ENCODE measurements around the gene SYT12.
A peak's percentile ranks its signal among the peaks of the same experiment; 100 is the strongest.
"Not testable (repeated sequence)": the region's sequence is repeated elsewhere in the genome, so short reads cannot be mapped to it uniquely, and the experiment has no call there.

SYT12 gene

GRCh38 chr11:66992041-66992440 lies 30.9 kb upstream of the SYT12 start:
- FAIRE-seq = no peak
- no peak for DNase-seq (ENCODE audit: extremely low spot score, insufficient read length, low read depth)

- no peak for DNase-seq (ENCODE audit: extremely low spot score, insufficient read length, low read depth)
- no peak for FAIRE-seq
These were observed 26.2 kb upstream of the SYT12 start for GRCh38 chr11:66996609-66997273.

- DNase-seq (ENCODE audit: extremely low spot score, insufficient read length, low read depth) = no peak
- no peak for FAIRE-seq
These were observed 23.4 kb upstream of the SYT12 start for GRCh38 chr11:66999555-66999954.

- FAIRE-seq (no peak), DNase-seq (ENCODE audit: extremely low spot score, insufficient read length, low read depth) (no peak)
These were observed 21.6 kb upstream of the SYT12 start for GRCh38 chr11:67001332-67001731.

DNA sequence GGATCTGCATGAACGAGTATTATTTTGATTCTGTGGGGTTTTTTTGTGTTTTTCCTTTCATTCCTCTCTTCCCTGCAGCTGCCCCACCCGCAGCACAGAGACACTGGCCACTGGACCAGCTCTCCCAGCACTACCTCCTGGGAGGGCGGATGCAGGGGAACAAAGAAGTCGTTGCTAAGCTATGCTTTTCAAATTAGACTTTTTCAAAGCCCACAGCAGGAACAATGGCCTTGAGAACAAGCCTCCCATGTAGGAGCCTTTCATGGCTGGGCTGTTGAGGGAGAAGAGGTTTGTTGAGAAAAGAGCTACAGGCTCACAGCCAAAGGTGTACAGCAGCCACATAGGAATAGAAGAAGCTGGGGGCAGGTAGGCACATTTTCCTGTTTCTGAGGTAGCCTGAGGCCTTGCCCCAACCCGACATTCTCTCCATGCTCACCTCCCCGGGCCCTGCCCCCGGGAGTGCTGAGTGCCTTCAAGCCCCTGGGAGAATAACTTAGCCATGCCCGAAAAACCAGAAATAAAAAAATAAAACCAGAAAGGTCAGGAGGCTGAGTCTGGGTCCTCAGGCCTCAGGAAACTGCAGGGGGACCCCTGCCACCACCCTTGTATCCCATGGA lies 20.5 kb upstream of the SYT12 start:
- no peak for DNase-seq (ENCODE audit: extremely low spot score, insufficient read length, low read depth)
- no peak for FAIRE-seq

- FAIRE-seq = no peak
- DNase-seq (ENCODE audit: extremely low spot score, insufficient read length, low read depth) = no peak
These were observed 20.0 kb upstream of the SYT12 start for GRCh38 chr11:67002921-67003411.

DNA sequence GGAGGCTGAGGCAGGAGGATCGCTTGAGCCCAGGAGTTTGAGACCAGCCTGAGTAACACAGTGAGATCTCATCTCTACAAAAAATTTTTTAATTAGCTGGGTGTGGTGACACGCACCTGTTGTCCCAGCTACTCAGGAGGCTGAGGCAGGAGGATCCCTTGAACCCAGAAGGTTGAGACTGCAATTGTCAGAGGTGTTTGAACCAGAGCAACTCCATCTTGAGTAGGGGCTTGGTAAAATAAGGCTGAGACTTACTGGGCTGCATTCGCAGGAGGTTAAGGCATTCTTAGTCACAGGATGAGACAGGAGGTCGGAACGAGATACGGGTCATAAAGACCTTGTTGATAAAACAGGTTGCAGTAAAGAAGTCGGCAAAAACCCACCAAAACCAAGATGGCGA lies 17.7 kb upstream of the SYT12 start:
- DNase-seq (ENCODE audit: extremely low spot score, insufficient read length, low read depth); FAIRE-seq: not testable (repeated sequence)

DNA sequence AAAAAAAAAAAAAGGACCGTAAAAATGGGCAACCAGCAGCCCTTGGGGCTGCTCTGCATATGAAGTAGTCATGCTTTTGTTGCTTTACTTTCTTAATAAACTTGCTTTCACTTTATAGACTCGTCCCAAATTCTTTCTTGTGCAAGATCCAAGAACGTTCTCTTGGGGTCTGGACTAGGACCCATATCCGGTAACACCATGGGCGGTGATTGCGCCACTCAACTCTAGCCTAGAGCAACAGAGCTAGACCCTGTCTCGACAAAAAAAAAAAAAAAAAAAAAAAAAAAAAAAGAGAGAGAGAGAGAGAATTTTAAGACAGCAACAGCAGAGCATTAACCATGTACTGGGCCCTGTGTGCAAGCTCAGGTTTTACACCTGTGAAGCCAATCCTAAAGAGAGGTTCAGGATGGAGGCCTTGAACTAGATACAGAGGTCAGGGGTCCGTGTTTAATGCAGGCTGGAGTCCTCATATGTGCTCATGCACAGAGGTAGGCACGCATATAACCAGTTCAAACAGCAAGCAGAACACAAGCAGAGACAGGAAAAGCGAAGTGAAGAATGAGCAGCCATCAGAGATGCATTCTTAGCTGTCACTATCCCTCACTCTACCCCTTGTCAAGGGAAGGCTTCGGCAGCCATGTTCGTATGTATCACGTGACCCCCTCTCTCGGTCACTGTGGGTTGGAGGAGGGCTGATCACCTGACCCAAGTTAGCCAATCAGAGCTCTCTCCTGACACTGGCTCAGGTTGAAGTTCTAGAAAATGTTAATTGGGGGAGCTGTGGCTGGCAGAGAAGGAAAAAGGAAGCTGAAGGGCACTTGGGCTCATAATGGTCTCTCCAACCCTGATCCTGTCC lies 16.7 kb upstream of the SYT12 start:
- DNase-seq (ENCODE audit: extremely low spot score, insufficient read length, low read depth) (no peak), FAIRE-seq (no peak)

DNA sequence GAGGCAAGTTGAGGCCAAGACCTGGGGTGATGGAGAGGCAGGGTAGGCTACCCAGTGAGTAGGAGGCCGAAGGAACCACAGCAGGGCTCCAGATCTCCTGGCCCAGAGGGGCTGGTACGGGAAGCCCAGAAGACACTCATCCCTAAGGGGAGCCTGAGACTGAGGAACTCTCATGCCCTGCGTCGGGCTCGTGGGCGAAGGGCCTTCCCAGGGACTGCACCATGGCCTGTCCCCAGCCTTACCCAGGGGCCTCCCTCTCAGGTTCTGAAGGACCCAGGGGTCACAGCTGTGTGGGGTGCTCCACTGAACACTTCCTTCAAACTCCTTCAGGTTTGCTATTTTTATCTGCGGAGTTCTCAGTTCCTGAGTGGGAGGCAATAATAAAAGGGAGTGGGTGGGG lies 15.8 kb upstream of the SYT12 start:
- FAIRE-seq (no peak), DNase-seq (ENCODE audit: extremely low spot score, insufficient read length, low read depth) (no peak)

- FAIRE-seq (no peak), DNase-seq (ENCODE audit: extremely low spot score, insufficient read length, low read depth) (no peak)
These were observed 12.5 kb upstream of the SYT12 start for GRCh38 chr11:67010296-67010905.

DNA sequence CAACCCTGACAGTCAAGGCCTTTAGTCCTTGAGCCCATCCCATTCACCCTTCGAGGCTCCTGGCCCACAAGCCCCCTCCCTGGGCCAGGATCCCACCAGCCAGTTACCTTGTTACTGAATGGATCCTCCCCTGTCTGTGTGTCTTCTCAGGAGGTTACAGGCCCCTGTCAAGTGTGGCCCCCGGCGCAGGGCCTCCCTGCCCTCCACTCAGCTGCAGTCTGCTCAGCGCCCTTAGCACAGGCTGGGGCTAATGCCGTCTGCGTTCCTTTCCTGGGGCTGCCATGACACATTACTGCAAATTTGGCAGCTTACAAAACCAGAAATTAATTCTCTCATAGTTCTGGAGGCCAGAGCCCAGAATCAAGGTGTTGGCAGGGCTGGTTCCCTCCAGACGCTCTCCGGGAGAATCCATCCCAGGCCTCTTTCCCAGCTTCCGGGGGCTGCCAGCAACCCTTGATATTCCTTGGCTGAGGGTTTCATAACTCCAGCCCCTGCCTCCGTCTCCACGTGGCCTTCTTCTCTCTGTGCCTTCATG lies 9.4 kb upstream of the SYT12 start:
- DNase-seq (ENCODE audit: extremely low spot score, insufficient read length, low read depth) (no peak), FAIRE-seq (no peak)

DNA sequence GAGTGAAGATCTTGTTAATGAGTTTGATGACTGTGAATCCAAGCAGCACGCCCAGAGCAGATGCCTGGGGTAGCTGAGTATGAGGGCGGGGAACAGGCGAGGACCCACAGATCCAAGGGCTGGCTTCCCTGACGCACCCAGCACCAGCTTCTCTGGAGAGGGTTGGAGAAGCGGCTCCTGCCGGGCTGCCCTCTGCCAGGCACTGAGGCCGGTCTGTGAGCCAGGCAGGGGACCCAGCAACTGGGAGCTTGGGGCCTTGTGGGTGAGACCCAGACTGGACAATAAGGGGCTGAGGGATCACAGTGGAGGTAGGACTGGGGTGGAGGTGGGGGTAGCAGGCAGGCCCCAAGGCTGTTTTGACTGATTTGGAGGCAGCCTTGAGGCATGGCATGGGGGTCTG lies 8.6 kb upstream of the SYT12 start:
- DNase-seq (ENCODE audit: extremely low spot score, insufficient read length, low read depth) (no peak), FAIRE-seq (no peak)

GRCh38 chr11:67015048-67015447 lies 7.9 kb upstream of the SYT12 start:
- FAIRE-seq = no peak

GRCh38 chr11:67016550-67016949 lies 6.4 kb upstream of the SYT12 start:
- DNase-seq (ENCODE audit: extremely low spot score, insufficient read length, low read depth) (no peak), FAIRE-seq (no peak)

More at GRCh38 chr11:67015048-67015447, 7.9 kb upstream of the SYT12 start:
- DNase-seq (ENCODE audit: extremely low spot score, insufficient read length, low read depth) = no peak

DNA sequence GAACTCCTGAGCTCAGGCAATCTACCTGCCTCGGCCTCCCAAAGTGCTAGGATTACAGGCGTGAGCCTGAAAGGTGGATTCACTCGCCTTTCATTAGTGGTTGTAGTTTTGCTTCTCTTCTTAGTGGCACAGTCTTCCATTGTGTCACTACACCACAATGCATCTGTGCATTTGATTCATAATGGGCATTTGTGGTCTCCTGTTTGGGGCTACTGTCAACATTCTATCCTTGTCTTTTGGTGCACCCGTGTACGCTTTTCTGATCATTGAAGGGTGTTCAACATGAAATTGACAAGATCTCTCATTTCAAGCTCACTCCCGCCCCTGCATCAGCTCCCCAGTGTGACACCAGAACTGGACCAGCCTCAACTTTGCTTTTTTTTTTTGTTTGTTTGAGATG lies 2.0 kb upstream of the SYT12 start:
- DNase-seq (ENCODE audit: extremely low spot score, insufficient read length, low read depth) (no peak), FAIRE-seq (no peak)

DNA sequence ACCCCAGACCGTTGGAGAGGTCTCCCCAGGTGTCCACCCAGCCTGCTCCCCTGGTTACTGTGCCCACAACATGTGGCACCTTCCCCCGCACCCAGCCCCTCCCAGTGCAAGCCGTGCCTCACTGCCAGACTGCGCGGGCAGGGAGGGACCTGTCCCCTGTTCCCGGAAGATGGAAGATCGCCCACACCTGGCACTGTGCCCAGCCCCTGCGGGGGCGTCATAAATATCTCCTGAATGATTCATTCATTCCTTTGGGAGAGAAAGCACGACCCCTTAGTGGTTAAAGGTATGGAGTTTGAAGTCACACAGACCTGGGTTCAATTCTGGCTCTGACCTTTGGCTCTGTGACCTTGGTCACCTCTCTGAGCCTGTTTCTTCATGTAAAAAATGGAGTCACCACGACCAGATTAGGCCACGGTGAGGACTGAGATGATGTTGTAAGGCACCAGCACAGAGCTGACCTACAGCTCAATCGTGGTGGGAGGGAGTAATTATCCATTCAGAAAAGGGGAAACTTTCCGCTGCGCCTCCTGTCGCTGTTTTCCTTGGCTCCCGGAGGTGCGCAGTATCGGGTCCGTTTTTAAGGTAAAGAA lies 497 bp upstream of the SYT12 start:
- no peak for DNase-seq (ENCODE audit: extremely low spot score, insufficient read length, low read depth)
- FAIRE-seq = no peak

GRCh38 chr11:67023957-67024353 lies 1.0 kb downstream of the SYT12 start:
- DNase-seq (ENCODE audit: extremely low spot score, insufficient read length, low read depth) = no peak
- FAIRE-seq = no peak

DNA sequence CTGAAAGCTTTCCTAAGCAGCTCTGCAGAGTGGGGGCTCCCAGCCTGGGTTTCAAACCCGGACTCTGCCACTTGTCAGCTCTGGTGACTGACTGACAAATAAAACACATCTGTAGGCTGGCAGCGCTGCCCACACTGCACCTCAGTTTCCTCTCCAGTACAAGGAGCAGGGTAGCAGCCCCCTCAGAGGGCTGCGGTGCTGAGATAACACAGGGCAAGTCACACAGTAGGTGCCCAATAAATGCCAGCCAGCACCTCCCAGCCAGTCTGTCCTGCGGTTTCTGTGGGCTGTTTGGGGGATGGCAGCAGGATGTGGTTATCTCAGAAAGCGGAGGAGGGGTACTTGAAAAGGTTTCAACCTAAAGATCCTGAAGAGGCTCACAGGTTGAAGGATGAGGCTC lies 1.5 kb downstream of the SYT12 start:
- DNase-seq (ENCODE audit: extremely low spot score, insufficient read length, low read depth) = no peak
- FAIRE-seq = peak; percentile 29

- no peak for FAIRE-seq
These were observed 2.0 kb downstream of the SYT12 start for GRCh38 chr11:67024966-67025365.

GRCh38 chr11:67025750-67026149 lies 2.8 kb downstream of the SYT12 start:
- FAIRE-seq = no peak
- no peak for DNase-seq (ENCODE audit: extremely low spot score, insufficient read length, low read depth)

More at GRCh38 chr11:67024966-67025365, 2.0 kb downstream of the SYT12 start:
- no peak for DNase-seq (ENCODE audit: extremely low spot score, insufficient read length, low read depth)

All from GM18507 (cell line).